ENCODE measurements around the gene NDUFS5. TPM values are rescaled to one million over a fixed set of nuclear protein-coding genes. Genes with fewer than 3 reads are reported as not detected.
"Not testable (repeated sequence)": the region's sequence is repeated elsewhere in the genome, so short reads cannot be mapped to it uniquely, and the experiment has no call there.

Gene NDUFS5
- total RNA-seq, result 79.3 and 81.3 TPM in 2 replicates

DNA sequence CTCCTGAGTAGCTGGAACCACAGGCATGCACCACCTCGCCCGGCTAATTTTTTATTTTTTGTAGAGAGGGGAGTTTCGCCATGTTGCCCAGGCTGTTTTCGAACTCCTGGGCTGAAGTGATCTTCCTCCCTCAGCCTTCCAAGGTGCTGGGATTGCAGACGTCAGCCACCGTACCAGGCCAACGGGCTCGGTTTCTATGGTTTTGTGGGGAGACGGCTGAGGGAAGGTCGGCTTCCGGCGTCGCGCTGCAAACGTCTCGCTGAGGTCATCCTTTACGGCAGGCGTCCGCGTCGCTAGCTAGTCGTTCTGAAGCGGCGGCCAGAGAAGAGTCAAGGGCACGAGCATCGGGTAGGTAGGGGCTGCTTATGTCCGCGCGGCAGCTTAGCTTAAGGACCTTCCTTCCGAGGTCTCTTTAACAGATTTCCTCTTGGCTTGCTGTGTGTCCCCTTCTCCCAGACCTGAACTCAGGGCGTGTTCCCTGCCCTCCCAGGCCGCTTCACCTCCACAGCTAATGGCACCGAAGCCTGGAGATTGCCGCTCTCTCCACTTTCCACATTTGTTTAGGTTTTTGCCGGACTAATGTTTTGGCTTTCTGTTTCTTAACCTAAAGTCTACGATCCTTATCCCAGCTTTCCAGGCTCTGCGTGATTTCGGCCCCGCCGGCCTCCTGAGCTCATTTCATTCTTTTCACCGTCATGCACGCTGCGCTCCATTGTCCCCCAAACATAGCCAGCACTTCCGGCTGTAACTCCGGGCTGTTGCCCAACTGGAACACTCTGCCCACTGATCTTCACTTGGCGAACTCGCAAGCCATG lies at the start of gene NDUFS5:
NDUFS5 (plus strand) TSS at position 300 of the 815 bp plus-strand sequence. CDS start 2,375 bp downstream, outside the sequence.
- intact Hi-C loops (cut with micrococcal nuclease), result loop anchor here (1.0 kb wide), 2 partner anchors 35 to 167 kb away; partner anchors contain the start of genes AKIRIN1 and RRAGC
- H3K27ac Mint-ChIP-seq, result peak within 1 kb of the TSS; percentile 98
- H3K27me3 Mint-ChIP-seq, result no peaks in the 10 kb centered on the region
- H3K4me1 Mint-ChIP-seq, result peaks cover 16% of the 10 kb centered on the region
- CTCF ChIA-PET, result interaction anchor here (0.9 to 1.9 kb wide), 4 partner anchors 66 to 232 kb away, joined by 3 to 4 read pairs (median 4); no protein-coding TSS in a partner anchor
- H3K36me3 Mint-ChIP-seq (ENCODE audit: low read depth), result peaks cover 25% of the 10 kb centered on the region
- TF ChIP-seq, protein P1, sequence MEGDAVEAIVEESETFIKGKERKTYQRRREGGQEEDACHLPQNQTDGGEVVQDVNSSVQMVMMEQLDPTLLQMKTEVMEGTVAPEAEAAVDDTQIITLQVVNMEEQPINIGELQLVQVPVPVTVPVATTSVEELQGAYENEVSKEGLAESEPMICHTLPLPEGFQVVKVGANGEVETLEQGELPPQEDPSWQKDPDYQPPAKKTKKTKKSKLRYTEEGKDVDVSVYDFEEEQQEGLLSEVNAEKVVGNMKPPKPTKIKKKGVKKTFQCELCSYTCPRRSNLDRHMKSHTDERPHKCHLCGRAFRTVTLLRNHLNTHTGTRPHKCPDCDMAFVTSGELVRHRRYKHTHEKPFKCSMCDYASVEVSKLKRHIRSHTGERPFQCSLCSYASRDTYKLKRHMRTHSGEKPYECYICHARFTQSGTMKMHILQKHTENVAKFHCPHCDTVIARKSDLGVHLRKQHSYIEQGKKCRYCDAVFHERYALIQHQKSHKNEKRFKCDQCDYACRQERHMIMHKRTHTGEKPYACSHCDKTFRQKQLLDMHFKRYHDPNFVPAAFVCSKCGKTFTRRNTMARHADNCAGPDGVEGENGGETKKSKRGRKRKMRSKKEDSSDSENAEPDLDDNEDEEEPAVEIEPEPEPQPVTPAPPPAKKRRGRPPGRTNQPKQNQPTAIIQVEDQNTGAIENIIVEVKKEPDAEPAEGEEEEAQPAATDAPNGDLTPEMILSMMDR (IDR thresholded peaks at IDR 0.05), result no peak
- ATAC-seq (ENCODE audit: low read depth), result peak; percentile 91
- no peaks in the 10 kb centered on the region for H3K9me3 Mint-ChIP-seq
- peak within 1 kb of the TSS; percentile 98 for H3K4me3 Mint-ChIP-seq
- peak; percentile 63 for DNase-seq
- POLR2A ChIA-PET, result interaction anchor here (0.5 to 1.9 kb wide), 12 partner anchors 9 to 641 kb away, joined by 3 to 10 read pairs (median 4); partner anchors contain the start of genes AKIRIN1 and MYCBP

DNA sequence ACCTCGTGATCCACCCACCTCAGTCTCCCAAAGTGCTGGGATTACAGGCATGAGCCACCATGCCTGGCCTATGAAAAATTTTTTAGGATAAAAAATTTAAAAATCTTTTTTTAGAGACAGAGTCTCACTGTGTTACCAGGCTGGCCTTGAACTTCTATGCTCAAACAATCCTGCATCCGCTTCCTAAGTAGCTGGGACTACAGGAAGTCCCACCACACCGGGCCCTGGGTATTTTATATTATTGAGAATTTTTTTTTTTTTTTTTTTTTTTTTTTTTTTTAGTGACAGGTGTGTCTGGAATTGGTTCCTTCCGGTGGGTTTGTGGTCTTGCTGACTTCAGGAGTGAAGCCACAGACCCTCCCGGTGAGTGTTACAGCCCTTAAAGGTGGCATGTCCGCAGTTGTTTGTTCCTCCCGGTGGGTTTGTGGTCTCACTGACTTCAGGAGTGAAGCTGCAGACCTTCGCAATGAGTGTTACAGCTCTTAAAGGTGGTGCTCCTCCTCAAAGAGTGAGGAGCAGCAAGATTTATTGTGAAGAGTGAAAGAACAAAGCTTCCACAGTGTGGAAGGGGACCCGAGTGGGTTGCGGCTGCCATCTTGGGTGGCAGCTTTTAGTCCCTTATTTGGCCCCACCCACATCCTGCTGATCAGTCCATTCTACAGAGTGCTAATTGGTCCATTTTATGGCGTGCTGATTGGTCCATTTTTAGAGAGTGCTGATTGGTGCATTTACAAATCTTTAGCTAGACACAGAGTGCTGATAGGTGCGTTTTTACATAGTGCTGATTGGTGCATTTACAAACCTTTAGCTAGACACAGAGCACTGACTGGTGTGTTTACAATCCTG lies 48.5 kb upstream of the NDUFS5 start:
- DNase-seq; H3K36me3 Mint-ChIP-seq (ENCODE audit: low read depth); H3K27ac Mint-ChIP-seq; H3K4me1 Mint-ChIP-seq; H3K27me3 Mint-ChIP-seq; H3K9me3 Mint-ChIP-seq; H3K4me3 Mint-ChIP-seq; ATAC-seq (ENCODE audit: low read depth); intact Hi-C loops (cut with micrococcal nuclease); CTCF ChIA-PET: not testable (repeated sequence)
- POLR2A ChIA-PET, result interaction anchor here (0.7 kb wide), 2 partner anchors 11 to 103 kb away, joined by 3 to 11 read pairs; no protein-coding TSS in a partner anchor

DNA sequence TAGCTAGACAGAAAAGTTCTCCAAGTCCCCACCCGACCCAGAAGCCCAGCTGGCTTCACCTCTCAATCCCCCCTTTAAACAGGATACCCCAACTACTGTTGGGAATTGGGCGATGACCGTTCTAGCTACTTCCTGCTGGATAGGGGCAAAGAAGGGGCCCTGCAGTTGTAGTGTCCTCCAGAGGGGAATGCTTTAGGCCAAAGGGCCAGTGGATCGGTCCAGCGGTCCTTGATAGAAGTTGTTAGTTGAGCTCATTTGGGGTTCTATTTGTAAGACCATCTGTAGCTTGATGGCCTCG lies 48.0 kb upstream of the NDUFS5 start:
- H3K27ac Mint-ChIP-seq; intact Hi-C loops (cut with micrococcal nuclease); H3K9me3 Mint-ChIP-seq; CTCF ChIA-PET; ATAC-seq (ENCODE audit: low read depth); H3K4me3 Mint-ChIP-seq; H3K36me3 Mint-ChIP-seq (ENCODE audit: low read depth); POLR2A ChIA-PET; H3K27me3 Mint-ChIP-seq; DNase-seq; H3K4me1 Mint-ChIP-seq: not testable (repeated sequence)

DNA sequence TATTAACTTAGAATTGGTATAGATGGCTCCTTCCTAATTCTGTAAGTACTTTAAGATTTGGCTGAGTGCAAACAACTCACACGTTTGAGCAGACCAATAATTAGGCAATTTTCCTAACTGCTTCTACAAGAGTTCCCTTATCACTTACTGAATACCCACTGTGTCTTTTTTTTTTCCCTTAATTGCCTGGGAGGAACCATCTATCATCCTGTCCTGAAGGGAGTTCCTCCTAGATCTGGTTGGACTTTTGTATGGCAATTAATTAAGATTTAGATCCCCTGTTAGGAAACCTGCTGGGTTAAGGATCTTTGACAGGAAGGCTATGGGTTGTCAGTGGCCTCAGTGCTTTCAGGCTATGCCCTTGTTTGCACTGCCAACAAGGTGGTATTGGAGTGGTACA lies 46.8 kb upstream of the NDUFS5 start:
- intact Hi-C loops (cut with micrococcal nuclease); DNase-seq; ATAC-seq (ENCODE audit: low read depth); H3K36me3 Mint-ChIP-seq (ENCODE audit: low read depth); H3K9me3 Mint-ChIP-seq; POLR2A ChIA-PET; CTCF ChIA-PET; H3K27me3 Mint-ChIP-seq; H3K4me3 Mint-ChIP-seq; H3K4me1 Mint-ChIP-seq; H3K27ac Mint-ChIP-seq: not testable (repeated sequence)

DNA sequence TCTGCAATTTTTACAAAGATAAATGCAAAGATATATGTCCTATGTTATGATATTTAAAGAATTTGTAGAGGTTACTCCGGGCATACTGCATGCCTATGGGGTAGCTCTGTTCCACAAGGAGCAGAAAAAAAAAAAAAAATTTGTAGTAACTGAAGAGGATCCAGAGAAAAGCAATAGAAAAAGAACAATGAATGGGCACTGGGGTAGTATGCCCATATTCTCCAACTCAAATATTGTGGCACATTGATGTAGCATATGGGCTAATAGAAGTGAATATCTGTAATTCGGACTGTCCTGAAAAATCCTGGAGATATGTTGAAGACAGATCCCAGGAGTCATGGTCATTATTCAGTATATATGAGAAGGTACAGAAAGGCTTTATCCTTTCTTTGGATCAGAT lies 36.2 kb upstream of the NDUFS5 start:
- ChIA-PET POLR2A (interaction anchor here (0.7 to 1.3 kb wide), 3 partner anchors 36 to 131 kb away, joined by 3 to 10 read pairs (median 3); partner anchors contain the start of genes NDUFS5 and RRAGC), CTCF (no interaction called here)
- TF ChIP-seq, protein P1 (IDR thresholded peaks at IDR 0.05), result no peak

DNA sequence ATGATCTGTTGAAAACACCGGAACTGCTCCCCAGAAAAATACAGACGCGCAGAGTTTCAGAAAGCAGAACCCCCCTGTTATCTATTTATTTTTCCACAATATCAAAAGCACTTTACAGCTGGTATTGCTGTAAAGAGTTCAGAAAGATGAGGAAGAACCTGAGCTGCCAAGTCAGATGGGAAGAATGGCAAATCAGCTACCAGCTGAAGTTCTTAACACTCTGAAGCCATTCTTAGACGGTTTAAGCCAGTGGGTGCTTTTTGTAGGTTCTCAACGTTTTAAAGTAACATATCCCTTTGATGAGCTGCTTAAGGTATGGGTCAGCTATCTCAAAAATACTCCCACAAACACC lies 35.8 kb upstream of the NDUFS5 start:
- Mint-ChIP-seq H3K27ac (peak overlapping the region; percentile 92), H3K9me3 (no peaks in the 10 kb centered on the region), H3K4me1 (peaks cover 27% of the 10 kb centered on the region), H3K27me3 (no peaks in the 10 kb centered on the region), H3K36me3 (ENCODE audit: low read depth) (peaks cover 27% of the 10 kb centered on the region), H3K4me3 (peak overlapping the region; percentile 91)
- peak; percentile 2 for ATAC-seq (ENCODE audit: low read depth)
- POLR2A ChIA-PET, result interaction anchor here (0.6 to 1.3 kb wide), 5 partner anchors 20 to 142 kb away, joined by 3 to 10 read pairs (median 3); partner anchors contain the start of genes NDUFS5 and RRAGC
- CTCF ChIA-PET, result no interaction called here
- TF ChIP-seq, protein P1 (IDR thresholded peaks at IDR 0.05), result no peak
- intact Hi-C loops (cut with micrococcal nuclease), result loop anchor here (5.0 kb wide), 1 partner anchor 112 kb away; no protein-coding TSS in a partner anchor
- DNase-seq, result no peak

More for the DNA sequence above, 36.2 kb upstream of the NDUFS5 start:
- H3K27ac Mint-ChIP-seq, result peak overlapping the region; percentile 92
- peak overlapping the region; percentile 91 for H3K4me3 Mint-ChIP-seq
- no peak for DNase-seq
- no peaks in the 10 kb centered on the region for H3K27me3 Mint-ChIP-seq
- no peak for ATAC-seq (ENCODE audit: low read depth)
- peaks cover 24% of the 10 kb centered on the region for H3K4me1 Mint-ChIP-seq
- peaks cover 24% of the 10 kb centered on the region for H3K36me3 Mint-ChIP-seq (ENCODE audit: low read depth)
- H3K9me3 Mint-ChIP-seq, result no peaks in the 10 kb centered on the region
- intact Hi-C loops (cut with micrococcal nuclease), result loop anchor here (5.0 kb wide), 1 partner anchor 112 kb away; no protein-coding TSS in a partner anchor

Data from activated B cell treated with CpG ODN at 0.5 μM for 24 hours (primary cell).